ENCODE data around the gene MAML2. TPM values are rescaled to one million over a fixed set of nuclear protein-coding genes. Genes with fewer than 3 reads are reported as not detected.

MAML2 gene
- total RNA-seq, 1 experiment from 2014 or later = 2.7 TPM

DNA sequence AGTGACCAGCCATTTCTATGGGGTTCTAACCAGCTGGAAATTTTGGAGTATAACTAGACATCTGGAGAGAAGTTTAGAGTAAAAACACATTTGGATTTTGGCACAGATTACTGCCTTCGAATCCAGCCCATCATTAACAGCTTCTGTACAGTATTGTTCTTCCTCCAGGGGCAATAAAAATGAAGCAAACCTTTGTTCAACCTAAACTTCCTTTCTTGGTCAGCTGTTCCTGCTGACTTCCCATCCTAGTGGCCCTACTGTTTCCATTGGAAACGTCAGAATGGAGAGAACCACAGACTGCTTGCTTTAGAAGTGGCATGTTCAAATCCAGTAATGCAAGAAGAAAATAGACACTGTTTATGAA lies 215.4 kb downstream of the MAML2 start:
- Histone ChIP-seq H2AK5ac (ENCODE audit: insufficient read length, low read length) (no peak overlapping the region), H3K4me1 (ENCODE audit: insufficient read depth, low read length) (no peaks in the 10 kb centered on the region; the same call in 1 of the 2 replicates), H3K56ac (ENCODE audit: insufficient read length, low read depth, low read length) (no peak overlapping the region), H3K4ac (ENCODE audit: low read depth, low read length) (no peak overlapping the region), H3K23me2 (ENCODE audit: insufficient read length, low read depth, low read length, poor library complexity, severe bottlenecking) (no peaks in the 10 kb centered on the region), H3K9ac (ENCODE audit: extremely low read depth, insufficient read length, low read length) (no peak overlapping the region), H3K23ac (ENCODE audit: insufficient read length, low read depth, low read length) (no peak overlapping the region), H4K5ac (ENCODE audit: insufficient read length, low read depth, low read length) (no peak overlapping the region), H2BK12ac (ENCODE audit: insufficient read length, low read depth, low read length) (no peak overlapping the region), H4K8ac (replicated peaks; ENCODE audit: insufficient read length, low read depth, low read length) (no peak overlapping the region), H3K27me3 (ENCODE audit: insufficient read depth, low read length) (no peaks in the 10 kb centered on the region), H4K20me1 (ENCODE audit: control insufficient read depth, insufficient read depth, insufficient read length) (no peaks in the 10 kb centered on the region), H3T11ph (ENCODE audit: low read length) (no peak overlapping the region), H3K27ac (ENCODE audit: insufficient read length, low read depth, low read length) (no peak overlapping the region), H4K91ac (ENCODE audit: insufficient read length, low read depth, low read length) (no peak overlapping the region), H2BK120ac (ENCODE audit: low read depth, low read length, poor library complexity, severe bottlenecking) (no peak overlapping the region), H3K79me2 (ENCODE audit: insufficient read depth, low read length) (no peaks in the 10 kb centered on the region), H3K79me1 (ENCODE audit: insufficient read depth, low read depth, low read length, poor library complexity, severe bottlenecking) (no peaks in the 10 kb centered on the region), H2BK5ac (ENCODE audit: insufficient read length, low read length) (no peak overlapping the region), H3K18ac (ENCODE audit: insufficient read length, low read depth, low read length) (no peak overlapping the region), H2AFZ (ENCODE audit: low read length) (no peak overlapping the region), H3K14ac (ENCODE audit: insufficient read depth, low read length) (no peak overlapping the region), H3K9me3 (ENCODE audit: control insufficient read depth, low read depth, low read length) (no peaks in the 10 kb centered on the region), H2BK20ac (ENCODE audit: low read depth, low read length, poor library complexity, severe bottlenecking) (no peak overlapping the region), H3K4me2 (ENCODE audit: insufficient read depth, insufficient read length, low read length) (no peak overlapping the region), H2BK15ac (ENCODE audit: low read depth, low read length) (no peak overlapping the region)
- no peak overlapping the region for H3K27ac Mint-ChIP-seq
- WGBS (ENCODE audit: extremely low coverage, insufficient read length, low lambda C conversion rate) = no CpG with 5 or more reads among the region's 2 CpGs
- no peaks in the 10 kb centered on the region for H3K9me3 Mint-ChIP-seq
- no peaks in the 10 kb centered on the region for H3K27me3 Mint-ChIP-seq (ENCODE audit: low read depth)
- TF ChIP-seq, protein P1, sequence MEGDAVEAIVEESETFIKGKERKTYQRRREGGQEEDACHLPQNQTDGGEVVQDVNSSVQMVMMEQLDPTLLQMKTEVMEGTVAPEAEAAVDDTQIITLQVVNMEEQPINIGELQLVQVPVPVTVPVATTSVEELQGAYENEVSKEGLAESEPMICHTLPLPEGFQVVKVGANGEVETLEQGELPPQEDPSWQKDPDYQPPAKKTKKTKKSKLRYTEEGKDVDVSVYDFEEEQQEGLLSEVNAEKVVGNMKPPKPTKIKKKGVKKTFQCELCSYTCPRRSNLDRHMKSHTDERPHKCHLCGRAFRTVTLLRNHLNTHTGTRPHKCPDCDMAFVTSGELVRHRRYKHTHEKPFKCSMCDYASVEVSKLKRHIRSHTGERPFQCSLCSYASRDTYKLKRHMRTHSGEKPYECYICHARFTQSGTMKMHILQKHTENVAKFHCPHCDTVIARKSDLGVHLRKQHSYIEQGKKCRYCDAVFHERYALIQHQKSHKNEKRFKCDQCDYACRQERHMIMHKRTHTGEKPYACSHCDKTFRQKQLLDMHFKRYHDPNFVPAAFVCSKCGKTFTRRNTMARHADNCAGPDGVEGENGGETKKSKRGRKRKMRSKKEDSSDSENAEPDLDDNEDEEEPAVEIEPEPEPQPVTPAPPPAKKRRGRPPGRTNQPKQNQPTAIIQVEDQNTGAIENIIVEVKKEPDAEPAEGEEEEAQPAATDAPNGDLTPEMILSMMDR (conservative IDR thresholded peaks at IDR 0.05) = no peak
- DNase-seq = no peak
- H3K4me1 Mint-ChIP-seq = peaks cover 0 to 8% of the 10 kb centered on the region in 2 experiments; a peak in 2 of 4 replicates
- H3K36me3 Mint-ChIP-seq (ENCODE audit: insufficient read depth in 1 of 3, low read depth in 3 of 3) = no peaks in the 10 kb centered on the region
- H3K4me3 Mint-ChIP-seq = no peak overlapping the region
